Stimulated activated CD8-positive, alpha-beta memory T cell treated with anti-CD3 and anti-CD28 coated beads, Interleukin-4, amount 100 ng/mL, for 4 hours (primary cell): ENCODE data around the gene NKX3-2.

Experiments
- DNase-seq, 2 donors: peaks; one replicate each; pipeline ENCODE4 v3.0.0-alpha.2; 2020; ENCODE audit warnings: low read depth in 2 of 2, low spot score in 1 of 2

NKX3-2 gene

DNA sequence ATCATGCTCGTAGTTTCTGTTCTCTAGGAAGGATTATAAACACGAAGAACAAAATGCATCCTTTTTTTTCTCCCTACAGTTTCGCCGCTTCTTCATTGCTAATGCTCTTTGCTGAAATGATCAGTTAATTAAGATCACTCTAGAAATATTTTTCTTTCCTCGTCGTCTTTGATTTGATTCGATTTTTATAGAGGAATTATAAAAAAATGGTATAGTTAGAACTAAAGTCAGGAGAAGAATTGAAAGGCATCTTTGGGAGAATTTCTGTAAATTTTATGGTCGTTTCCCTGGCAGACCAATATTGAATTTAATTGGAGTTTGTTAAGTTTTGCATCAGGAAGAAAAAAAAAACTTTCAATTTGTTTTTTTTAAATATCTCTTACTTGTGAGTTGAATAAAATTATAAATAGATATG, 1.1 kb upstream of the NKX3-2 start:
- no peak for DNase-seq

- no peak for DNase-seq
These were observed 492 bp upstream of the NKX3-2 start for GRCh38 chr4:13544606-13545393.

DNA sequence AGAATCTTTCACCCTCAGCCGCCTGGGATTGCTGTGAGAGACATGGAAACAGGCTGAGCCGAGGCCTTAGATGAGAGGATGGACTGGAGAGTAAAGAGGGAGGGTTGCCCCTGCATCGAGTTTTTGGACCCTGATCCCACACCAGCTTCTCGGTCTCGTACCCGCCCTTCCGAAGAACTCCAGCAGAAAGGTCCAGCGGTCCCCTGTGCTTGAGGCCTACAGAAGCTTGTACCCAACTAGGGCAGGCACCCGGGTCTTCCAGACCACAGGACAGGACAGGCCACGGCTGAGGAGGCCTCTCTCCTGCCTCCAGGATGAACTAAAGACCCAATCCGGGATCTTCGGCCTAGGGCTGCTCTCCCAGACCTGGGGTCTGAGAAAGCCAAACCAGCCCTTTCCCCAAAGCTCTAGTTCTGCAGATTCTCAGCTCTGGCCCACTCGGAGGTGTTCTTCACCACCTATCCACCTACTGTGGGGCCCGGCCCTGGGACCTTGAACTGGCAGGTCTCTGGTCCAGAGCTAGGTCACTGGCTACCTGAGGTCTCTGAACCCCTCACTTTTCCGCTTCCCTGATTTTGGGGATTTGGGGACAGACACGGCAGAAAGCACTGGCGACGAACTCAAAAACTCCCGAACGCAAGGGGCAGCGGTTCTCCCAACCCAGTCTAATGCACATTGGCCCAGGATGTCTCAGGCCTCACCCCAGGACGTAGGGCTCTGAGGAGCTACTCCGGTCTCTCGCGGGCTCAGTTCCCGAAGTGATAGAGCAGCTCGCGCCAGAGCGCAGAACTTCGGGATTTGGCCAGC, 1.1 kb downstream of the NKX3-2 start:
- no peak for DNase-seq

DNA sequence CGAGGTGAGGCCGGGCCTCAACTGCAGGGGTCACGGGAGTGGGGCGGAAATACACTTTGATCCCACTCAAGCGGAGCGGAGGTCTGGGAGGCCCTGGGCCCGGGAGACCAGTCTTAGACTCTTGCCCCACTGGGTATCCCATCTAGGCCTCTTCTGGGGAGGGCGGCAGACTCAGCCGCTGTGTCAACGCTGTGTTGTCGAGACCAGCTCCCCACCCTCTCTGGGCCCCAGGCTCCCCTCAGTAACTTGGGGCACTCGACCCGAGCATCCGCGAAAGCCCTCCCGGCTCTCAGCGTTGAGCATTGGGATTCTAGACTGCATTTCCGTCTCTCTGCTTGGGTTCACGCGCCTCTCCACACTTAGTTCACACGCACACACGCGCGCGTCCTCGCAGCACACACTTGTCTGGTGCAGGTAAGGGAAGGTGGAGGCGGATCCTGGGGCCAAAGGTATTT, 1.7 kb downstream of the NKX3-2 start:
- no peak for DNase-seq

- DNase-seq = no peak
These were observed 2.4 kb downstream of the NKX3-2 start for GRCh38 chr4:13541720-13542576.

- DNase-seq = no peak
These were observed 3.1 kb downstream of the NKX3-2 start for GRCh38 chr4:13541176-13541604.

- DNase-seq = no peak
These were observed 3.7 kb downstream of the NKX3-2 start for GRCh38 chr4:13540446-13541175.

GRCh38 chr4:13539619-13540445, 4.5 kb downstream of the NKX3-2 start:
- DNase-seq = no peak

GRCh38 chr4:13539047-13539618, 5.2 kb downstream of the NKX3-2 start:
- DNase-seq = no peak

- DNase-seq = no peak
These were observed 5.8 kb downstream of the NKX3-2 start for GRCh38 chr4:13538427-13538973.

GRCh38 chr4:13537832-13538177, 6.5 kb downstream of the NKX3-2 start:
- DNase-seq = no peak

- DNase-seq = no peak
These were observed 7.1 kb downstream of the NKX3-2 start for GRCh38 chr4:13537011-13537831.

DNA sequence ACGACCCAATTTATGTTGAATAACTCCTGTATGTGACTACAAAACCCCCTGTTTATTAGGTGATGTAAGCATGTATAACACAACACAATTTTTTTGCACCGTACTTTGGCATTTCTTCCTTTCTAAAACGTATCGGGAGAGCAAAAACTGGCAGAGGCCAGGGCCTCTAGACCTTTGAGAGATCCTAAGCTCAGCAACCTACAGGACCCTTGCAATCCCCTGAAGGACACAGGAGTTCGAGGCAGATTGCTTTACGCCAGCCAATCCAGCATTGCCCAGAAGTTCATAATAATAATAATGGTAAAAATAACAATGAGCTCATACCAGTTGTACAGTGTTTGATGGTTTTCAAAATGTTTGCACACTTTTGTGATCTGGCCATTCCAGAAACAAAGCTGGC, 7.7 kb downstream of the NKX3-2 start:
- DNase-seq = no peak

DNA sequence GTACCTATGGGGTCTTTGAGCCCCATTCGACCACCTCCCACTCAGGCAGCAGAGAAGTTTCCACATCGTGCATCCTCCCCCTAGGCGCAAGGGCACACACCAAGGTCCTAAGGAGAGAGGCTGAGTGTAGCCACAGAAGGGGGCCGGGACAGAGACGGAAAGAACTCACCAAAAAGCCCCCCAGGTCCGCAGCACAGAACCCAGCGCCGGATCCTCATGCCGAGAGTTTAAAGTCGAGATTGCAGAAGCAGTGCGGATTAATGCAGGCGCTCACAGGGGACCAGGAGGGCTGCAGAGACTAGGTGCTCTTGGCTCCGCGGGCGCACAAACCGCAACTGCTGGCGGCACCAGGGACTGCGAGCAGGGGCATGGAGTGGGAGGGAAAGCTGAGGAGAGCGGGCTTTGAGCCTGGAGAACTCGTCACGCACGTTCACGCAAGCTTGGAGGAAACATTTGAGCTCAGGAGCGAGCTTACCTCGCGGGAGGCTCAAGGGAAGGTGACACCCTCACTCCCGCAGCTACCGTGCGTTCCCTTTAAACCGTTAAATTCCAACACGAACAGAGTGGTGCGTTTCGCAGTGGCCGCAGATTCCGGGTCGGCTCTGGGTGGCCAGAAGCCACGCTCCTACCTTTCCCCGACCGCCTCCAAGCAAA, 8.5 kb downstream of the NKX3-2 start:
- DNase-seq = no peak

GRCh38 chr4:13535118-13535517, 9.2 kb downstream of the NKX3-2 start:
- no peak for DNase-seq

GRCh38 chr4:13534344-13535063, 9.8 kb downstream of the NKX3-2 start:
- DNase-seq = no peak

DNA sequence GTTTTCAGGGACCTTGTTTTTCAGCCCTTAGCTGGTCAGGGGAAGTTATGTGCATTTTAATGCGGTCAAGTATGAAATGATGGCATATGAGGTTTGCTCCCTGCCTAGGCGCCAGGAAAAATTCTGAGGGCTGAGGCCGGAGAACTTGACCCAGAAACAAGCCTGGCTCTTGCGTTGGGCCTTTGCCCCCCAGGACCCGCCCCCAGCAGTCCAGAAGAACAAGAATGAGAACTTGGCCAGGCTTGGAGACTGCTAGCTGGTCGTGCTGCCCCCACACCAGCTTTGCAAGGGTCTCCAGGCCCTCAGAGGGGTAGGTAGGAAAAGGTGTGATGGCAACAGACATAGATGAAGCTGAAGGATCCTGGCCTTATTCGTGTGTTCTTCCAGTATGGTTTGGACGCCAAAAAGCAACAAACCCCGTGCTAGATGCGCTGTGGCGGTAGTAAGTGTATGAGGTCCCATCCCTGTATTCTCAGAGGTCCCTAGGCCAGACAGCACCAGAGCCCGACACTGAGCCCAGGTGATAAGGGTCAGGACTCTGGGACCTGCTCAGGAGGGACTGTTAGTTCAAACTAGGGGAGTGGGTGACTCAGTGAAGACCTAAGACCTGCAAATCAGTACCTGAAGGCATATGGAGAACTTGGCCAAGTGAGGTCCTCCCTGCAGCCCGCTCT, 10.5 kb downstream of the NKX3-2 start:
- DNase-seq = no peak
